ENCODE data around the gene ZNF345.

- TF ChIP-seq EZH2phosphoT487 (IDR thresholded peaks at IDR 0.05; ENCODE audit: insufficient read depth, low read depth), result no peak
- TF ChIP-seq EZH2 (IDR thresholded peaks at IDR 0.05; ENCODE audit: insufficient read depth, poor library complexity, severe bottlenecking), result no peak
Measured at GRCh38 chr19:36819130-36819630, 31.5 kb upstream of the ZNF345 start.
